ENCODE data around the gene CCDC169.

- TF ChIP-seq ZNF600 (tag by site-specific recombination; IDR thresholded peaks at IDR 0.05), result no peak
- no peak for TF ChIP-seq ZNF707 (tag by site-specific recombination; IDR thresholded peaks at IDR 0.05)
- TF ChIP-seq TSHZ1 (tag by site-specific recombination; IDR thresholded peaks at IDR 0.05; ENCODE audit: borderline replicate concordance), result no peak
- no peak for TF ChIP-seq ZNF529 (tag by site-specific recombination; IDR thresholded peaks at IDR 0.05; ENCODE audit: insufficient replicate concordance)
- no peak for TF ChIP-seq CTCF (tag by site-specific recombination; IDR thresholded peaks at IDR 0.05)
- no peak for TF ChIP-seq ZNF785 (tag by site-specific recombination; IDR thresholded peaks at IDR 0.05)
- no peak for TF ChIP-seq ZNF274 (IDR thresholded peaks at IDR 0.05; ENCODE audit: low read length)
- TF ChIP-seq ZNF274 (tag by site-specific recombination; IDR thresholded peaks at IDR 0.05; ENCODE audit: borderline replicate concordance), result no peak
Observed at GRCh38 chr13:36273431-36273830, 24.2 kb downstream of the CCDC169 start.
